CD4-positive, CD25-positive, alpha-beta regulatory T cell (primary cell): ENCODE data around the gene SLC66A2. TPM values are rescaled to one million over a fixed set of nuclear protein-coding genes. Genes with fewer than 3 reads are reported as not detected.

Experiments
- ATAC-seq, 2 donors: fragments of 150-1000 bp; cut with Tn5 transposase; one replicate each; pipeline ENCODE4 v1.10.0; 2021; ENCODE audit warnings: low read depth in 2 of 2, moderate number of reproducible peaks in 2 of 2, moderate library complexity in 1 of 2
- DNase-seq, 3 donors: peaks; one replicate each; pipeline versions ENCODE4 v3.0.0 to v3.0.0-alpha.2; 2012 to 2022; ENCODE audit warnings: mixed read lengths in 1 of 3
- H3K27ac ChIP-seq: one replicate; pipeline ENCODE4 v1.7.0; 2013; ENCODE audit warnings: mild to moderate bottlenecking, low read length; ENCODE audit not compliant: insufficient read depth, poor library complexity, severe bottlenecking
- H3K27me3 ChIP-seq: one replicate; pipeline ENCODE4 v1.7.0; 2013; ENCODE audit warnings: low read length; ENCODE audit not compliant: control insufficient read depth, insufficient read depth
- H3K36me3 ChIP-seq: one replicate; pipeline ENCODE4 v1.7.0; 2013; ENCODE audit warnings: mild to moderate bottlenecking, low read length, moderate library complexity; ENCODE audit not compliant: control insufficient read depth, insufficient read depth
- H3K4me1 ChIP-seq: 2 replicates; pipeline ENCODE4 v1.7.0; 2013; ENCODE audit warnings: mild to moderate bottlenecking, low read length; ENCODE audit not compliant: insufficient read depth, control insufficient read depth, poor library complexity, severe bottlenecking
- H3K4me3 ChIP-seq: one replicate; pipeline ENCODE4 v1.7.0; 2013; ENCODE audit warnings: low read depth, mild to moderate bottlenecking, low read length, moderate library complexity
- H3K9me3 ChIP-seq, 2 experiments: 1 replicate in 1 of 2; 2 replicates in 1 of 2; pipeline ENCODE4 v1.7.0; 2013; ENCODE audit warnings: low read length in 2 of 2, mild to moderate bottlenecking in 1 of 2, moderate library complexity in 1 of 2; ENCODE audit not compliant: control insufficient read depth in 2 of 2
- H3K27ac Mint-ChIP-seq, 3 donors: one replicate each; pipeline ENCODE4 v1.8.0; 2020 to 2022; ENCODE audit warnings: mild to moderate bottlenecking in 3 of 3, mixed read lengths in 3 of 3, moderate library complexity in 2 of 3
- H3K27me3 Mint-ChIP-seq: one replicate; pipeline ENCODE4 v1.8.0; 2022; ENCODE audit warnings: mild to moderate bottlenecking, mixed read lengths
- H3K36me3 Mint-ChIP-seq: one replicate; pipeline ENCODE4 v1.8.0; 2020; ENCODE audit warnings: mixed read lengths
- H3K4me1 Mint-ChIP-seq, 4 donors: one replicate each; pipeline ENCODE4 v1.8.0; 2020 to 2022; ENCODE audit warnings: mixed read lengths in 4 of 4, mild to moderate bottlenecking in 1 of 4
- H3K4me3 Mint-ChIP-seq, 4 donors: one replicate each; pipeline ENCODE4 v1.8.0; 2020 to 2022; ENCODE audit warnings: mild to moderate bottlenecking in 4 of 4, mixed read lengths in 4 of 4, moderate library complexity in 3 of 4
- H3K9me3 Mint-ChIP-seq, 7 donors: one replicate each; pipeline ENCODE4 v1.8.0; 2020 to 2022; ENCODE audit warnings: mixed read lengths in 7 of 7, mild to moderate bottlenecking in 3 of 7, moderate library complexity in 2 of 7
- polyA plus RNA-seq, 4 donors: library from polyadenylated mRNA; unstranded; fragments of 300-500 nt; fragmentation: Illumina TruSeq; gene quantifications; one replicate each; pipeline ENCODE4 v1.2.3, GENCODE V29; 2021
- total RNA-seq: library from RNA; stranded (reverse); gene quantifications from one replicate; pipeline ENCODE4 v1.2.3, GENCODE V29; 2022

Gene SLC66A2
- total and polyA plus RNA-seq, 5 donors from 2014 or later, result 11.7 to 49.6 (median 14.4) TPM

DNA sequence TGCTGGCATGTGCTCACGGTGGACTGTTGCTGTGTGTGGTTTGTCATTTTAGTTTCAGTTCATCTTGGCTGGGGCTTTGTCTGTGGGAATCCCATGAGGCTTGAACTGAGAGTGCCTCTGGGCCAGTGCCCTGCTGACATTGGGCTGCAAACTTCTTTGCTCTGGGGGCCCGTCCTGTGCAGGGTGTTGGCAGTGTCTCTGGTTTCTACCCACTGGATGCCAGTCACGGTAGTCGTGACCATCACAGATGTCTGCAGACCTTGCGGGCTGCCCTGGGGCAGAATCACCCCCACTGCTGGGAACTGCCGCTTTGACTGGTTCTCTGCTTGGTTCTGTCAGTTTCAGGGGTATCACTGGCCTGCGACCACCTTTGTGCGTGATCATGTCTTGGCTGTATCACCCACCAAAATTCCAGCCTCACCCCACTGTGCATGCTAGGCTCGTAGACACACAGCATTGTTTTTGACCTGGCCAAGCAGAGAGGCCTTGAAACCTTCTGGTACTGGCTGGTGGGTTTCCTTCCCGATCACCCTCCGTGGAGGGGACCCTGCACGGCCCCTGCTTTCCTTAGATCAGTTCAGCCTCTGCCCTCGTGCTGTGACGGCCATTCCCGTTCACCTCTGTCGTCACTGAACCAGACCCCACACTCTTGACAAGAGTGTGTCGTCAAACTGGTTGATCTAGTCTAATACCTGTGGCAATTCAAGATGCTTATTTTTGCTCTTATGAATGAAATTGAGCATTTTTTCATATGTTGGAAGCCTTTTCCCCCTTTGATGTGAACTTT is 96.1 kb downstream of the SLC66A2 start:
- H3K9me3 ChIP-seq, result no peaks in the 10 kb centered on the region
- Mint-ChIP-seq H3K27me3 (no peaks in the 10 kb centered on the region), H3K9me3 (peaks cover 0 to 2% (median 0%) of the 10 kb centered on the region in 7 donors), H3K36me3 (no peaks in the 10 kb centered on the region), H3K4me1 (peaks cover 0 to 5% (median 0%) of the 10 kb centered on the region in 4 donors), H3K4me3 (no peak overlapping the region), H3K27ac (peak overlapping the region in 1 of 3 donors; percentile 64)
- no peaks in the 10 kb centered on the region for H3K27me3 ChIP-seq
- DNase-seq, result no peak
- no peaks in the 10 kb centered on the region for H3K4me1 ChIP-seq
- ATAC-seq, result no peak
- no peak overlapping the region for H3K27ac ChIP-seq
- no peaks in the 10 kb centered on the region for H3K36me3 ChIP-seq
- no peak overlapping the region for H3K4me3 ChIP-seq

DNA sequence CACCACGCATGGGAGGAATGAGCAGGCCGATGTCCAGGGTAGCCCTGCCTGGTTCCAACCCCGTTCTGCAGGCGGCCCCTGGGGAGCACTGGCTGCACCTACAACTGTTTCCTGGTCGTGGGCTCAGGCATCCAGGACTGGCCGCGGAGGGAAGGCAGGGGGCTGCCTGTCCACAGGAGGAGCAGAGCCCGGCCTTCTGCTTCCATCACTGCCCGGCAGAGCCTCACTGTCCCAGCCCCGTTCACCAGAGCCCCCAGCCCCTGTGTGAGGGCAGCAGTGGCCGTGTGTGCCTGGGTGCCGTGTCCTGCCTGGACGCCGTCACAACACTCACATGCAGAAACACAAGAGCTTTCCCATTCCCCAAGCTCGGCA is 97.5 kb downstream of the SLC66A2 start:
- Mint-ChIP-seq H3K4me1 (peaks cover 0 to 5% (median 0%) of the 10 kb centered on the region in 4 donors), H3K27me3 (no peaks in the 10 kb centered on the region), H3K4me3 (no peak overlapping the region), H3K27ac (no peak overlapping the region), H3K36me3 (no peaks in the 10 kb centered on the region), H3K9me3 (peaks cover 0 to 2% (median 0%) of the 10 kb centered on the region in 7 donors)
- Histone ChIP-seq H3K27ac (no peak overlapping the region), H3K36me3 (no peaks in the 10 kb centered on the region), H3K4me1 (no peaks in the 10 kb centered on the region), H3K27me3 (no peaks in the 10 kb centered on the region), H3K4me3 (no peak overlapping the region), H3K9me3 (no peaks in the 10 kb centered on the region)
- no peak for DNase-seq
- ATAC-seq, result no peak

DNA sequence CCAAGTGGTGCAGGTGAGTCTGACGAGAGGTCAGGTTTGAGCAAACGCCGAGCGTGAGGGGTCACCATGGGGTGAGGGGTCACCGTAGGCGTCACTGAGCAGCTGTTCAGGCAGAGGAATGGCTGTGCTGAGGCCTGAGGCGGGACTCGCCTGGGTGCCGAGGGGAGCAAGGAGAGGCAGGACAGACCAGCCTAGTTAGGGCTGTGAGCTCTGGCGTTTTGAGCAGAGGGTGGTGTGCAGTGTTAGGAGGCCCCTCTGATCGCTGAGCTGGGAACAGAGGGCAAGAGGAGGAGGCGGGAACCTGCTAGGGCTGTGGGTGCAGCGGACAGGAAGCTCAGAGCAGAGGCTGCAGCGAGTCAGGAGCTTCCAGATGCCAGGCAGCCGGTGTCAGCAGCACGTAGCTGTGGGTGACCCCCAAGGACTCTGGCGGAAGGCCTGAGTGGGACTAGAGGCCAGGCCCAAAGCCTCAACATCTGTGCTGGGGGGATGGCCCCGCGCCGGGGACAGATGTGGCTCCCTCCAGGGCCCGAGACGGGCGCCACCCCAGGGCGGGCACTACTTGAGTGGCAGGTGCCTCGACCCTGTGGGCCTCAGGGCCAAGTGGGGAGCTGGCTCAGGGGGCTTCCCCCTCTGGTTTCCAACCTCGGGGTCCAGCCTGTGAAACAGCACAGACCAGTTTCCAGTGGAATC is 98.0 kb downstream of the SLC66A2 start:
- Mint-ChIP-seq H3K9me3 (peaks cover 0 to 2% (median 0%) of the 10 kb centered on the region in 7 donors), H3K27me3 (no peaks in the 10 kb centered on the region), H3K4me1 (peaks cover 0 to 5% (median 0%) of the 10 kb centered on the region in 4 donors), H3K27ac (no peak overlapping the region), H3K36me3 (no peaks in the 10 kb centered on the region), H3K4me3 (no peak overlapping the region)
- Histone ChIP-seq H3K9me3 (no peaks in the 10 kb centered on the region), H3K27me3 (no peaks in the 10 kb centered on the region), H3K4me1 (no peaks in the 10 kb centered on the region), H3K4me3 (no peak overlapping the region), H3K27ac (no peak overlapping the region), H3K36me3 (no peaks in the 10 kb centered on the region)
- ATAC-seq (no peak), DNase-seq (no peak)

DNA sequence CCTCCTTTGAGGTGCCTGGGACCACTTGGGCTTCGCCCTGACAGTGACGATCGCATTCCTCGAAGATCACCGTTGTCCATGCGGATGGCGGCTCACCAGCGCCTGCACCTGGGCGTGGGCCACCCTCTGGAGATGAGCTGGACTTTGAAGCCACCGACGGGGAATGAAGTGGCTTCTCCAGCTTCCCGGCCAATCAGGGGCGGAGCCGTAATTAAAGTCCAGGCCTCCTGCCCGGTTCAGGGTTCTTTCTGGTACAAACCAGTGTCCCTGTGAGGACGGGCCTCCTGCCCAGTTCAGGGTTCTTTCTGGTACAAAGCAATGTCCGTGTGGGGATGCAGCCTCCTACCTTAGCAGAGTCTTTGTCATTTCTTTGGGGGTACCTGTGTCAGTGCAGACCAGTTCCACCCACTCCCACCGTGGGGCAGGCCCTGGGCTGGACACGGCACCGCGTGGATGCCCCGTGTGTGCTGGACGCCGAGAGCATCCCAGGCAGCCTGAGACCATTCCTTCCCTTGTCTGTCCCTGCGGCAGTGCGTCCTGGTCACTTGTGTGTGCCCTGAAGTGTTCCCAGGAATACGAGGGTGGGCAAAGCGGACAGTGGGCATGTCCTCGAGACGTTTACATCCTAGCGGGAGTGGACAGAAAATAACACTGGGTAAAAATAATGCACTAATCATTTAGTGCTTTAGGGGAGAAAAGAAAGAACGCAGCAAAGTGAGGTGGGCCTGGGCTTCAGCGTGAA is 98.7 kb downstream of the SLC66A2 start:
- peaks cover 0 to 2% (median 0%) of the 10 kb centered on the region in 7 donors for H3K9me3 Mint-ChIP-seq
- Histone ChIP-seq H3K36me3 (no peaks in the 10 kb centered on the region), H3K27ac (no peak overlapping the region), H3K27me3 (no peaks in the 10 kb centered on the region), H3K4me3 (no peak overlapping the region), H3K9me3 (no peaks in the 10 kb centered on the region), H3K4me1 (no peaks in the 10 kb centered on the region)
- no peaks in the 10 kb centered on the region for H3K27me3 Mint-ChIP-seq
- H3K36me3 Mint-ChIP-seq, result no peaks in the 10 kb centered on the region
- H3K4me1 Mint-ChIP-seq, result peaks cover 0 to 5% (median 0%) of the 10 kb centered on the region in 4 donors
- no peak overlapping the region for H3K27ac Mint-ChIP-seq
- ATAC-seq (no peak), DNase-seq (no peak)
- H3K4me3 Mint-ChIP-seq, result no peak overlapping the region

Other genes starting within 250 kb of the SLC66A2 start
- not detected for gene KCNG2, start 153.7 kb downstream of the SLC66A2 start, total RNA-seq
- gene KCNG2, start 153.7 kb downstream of the SLC66A2 start, polyA plus RNA-seq, result not detected
- 10.5 TPM for gene HSBP1L1, start 13.0 kb upstream of the SLC66A2 start, total RNA-seq
- 10 to 100 TPM in 2 of 4 donors, 1 to 10 TPM in 2; 5.2 to 27.6 (median 13.5) TPM for gene HSBP1L1, start 13.0 kb upstream of the SLC66A2 start, polyA plus RNA-seq
- 70.5 TPM for gene TXNL4A, start 36.9 kb upstream of the SLC66A2 start, total RNA-seq
- gene TXNL4A, start 36.9 kb upstream of the SLC66A2 start, polyA plus RNA-seq, result 100 to 1,000 TPM; 211 to 216 (median 214) TPM
- gene RBFA, start 82.8 kb upstream of the SLC66A2 start, total RNA-seq, result 13.6 TPM
- gene RBFA, start 82.8 kb upstream of the SLC66A2 start, polyA plus RNA-seq, result 10 to 100 TPM in 2 of 4 donors, 1 to 10 TPM in 2; 7.5 to 10.4 (median 9.3) TPM
- 43.6 TPM for gene ADNP2, start 157.6 kb upstream of the SLC66A2 start, total RNA-seq
- 1 to 10 TPM; 5.8 to 9.4 (median 8.6) TPM for gene ADNP2, start 157.6 kb upstream of the SLC66A2 start, polyA plus RNA-seq